Measurements from ENCODE around the gene ISG20. TPM values are rescaled to one million over a fixed set of nuclear protein-coding genes. Genes with fewer than 3 reads are reported as not detected.
"Not testable (repeated sequence)": the region's sequence is repeated elsewhere in the genome, so short reads cannot be mapped to it uniquely, and the experiment has no call there.

Gene ISG20
- total and polyA plus RNA-seq, 2 donors (not counting 3 experiments of a cell fraction or from before 2014, with no cell fraction given): 6.4 to 7.5 TPM

DNA sequence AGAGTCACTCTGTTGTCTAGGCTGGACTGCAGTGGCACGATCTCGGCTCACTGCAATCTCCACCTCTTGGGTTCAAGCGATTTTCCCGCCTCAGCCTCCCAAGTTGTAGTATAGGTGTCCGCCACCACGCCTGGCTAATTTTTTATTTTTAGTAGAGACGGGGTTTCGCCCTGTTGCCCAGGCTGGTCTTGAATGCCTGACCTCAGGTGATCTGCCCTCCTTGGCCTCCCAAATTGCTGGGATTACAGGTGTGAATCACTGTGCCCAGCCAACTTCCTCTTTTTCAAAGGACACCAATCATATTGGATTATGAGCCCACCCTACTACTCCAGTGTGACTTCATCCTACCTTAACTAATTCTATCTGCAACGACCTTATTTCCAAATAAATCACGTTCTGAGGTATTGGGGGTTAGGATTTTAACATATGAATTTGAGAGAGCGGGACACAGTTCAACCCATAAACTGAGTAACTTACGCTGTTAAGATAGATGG is 3.2 kb downstream of the ISG20 start:
- no peak overlapping the region for H3K27ac ChIP-seq (ENCODE audit: insufficient read depth, low read depth, low read length)
- H3K9me3 ChIP-seq (replicated peaks; ENCODE audit: control insufficient read depth, insufficient read depth, low read length): no peaks in the 10 kb centered on the region
- H3K36me3 ChIP-seq (ENCODE audit: control insufficient read depth in 2 of 2, extremely low read depth in 1 of 2, insufficient read depth in 2 of 2, low read length in 2 of 2): no peaks in the 10 kb centered on the region
- intact Hi-C loops (cut with micrococcal nuclease) (no loop called here), dilution Hi-C loops (cut with MboI; ENCODE audit: extremely low pct_ligation_motif_present, low sequenced_read_pairs) (no loop called here)
- no peak overlapping the region for H3K4me3 ChIP-seq (replicated peaks in 1 of 3; ENCODE audit: insufficient read depth in 1 of 3, low read depth in 1 of 3, low read length in 3 of 3)
- ChIA-PET CTCF (no interaction called here), POLR2A (no interaction called here)
- no peak overlapping the region for H2AFZ ChIP-seq (ENCODE audit: low read depth, low read length)
- H3K9me1 ChIP-seq (replicated peaks; ENCODE audit: control insufficient read depth, extremely low read depth, insufficient read depth, low read length): no peaks in the 10 kb centered on the region
- no peak overlapping the region for H3K9ac ChIP-seq (replicated peaks; ENCODE audit: extremely low read depth, insufficient read depth, low read length)
- FAIRE-seq: no peak
- no peaks in the 10 kb centered on the region for H4K20me1 ChIP-seq (replicated peaks; ENCODE audit: control insufficient read depth, extremely low read depth, insufficient read depth, low read length)
- TF ChIP-seq JUN (IDR thresholded peaks at IDR 0.05; ENCODE audit: borderline replicate concordance, insufficient read depth, insufficient read length, low read depth) (no peak), MYC (IDR thresholded peaks at IDR 0.05; ENCODE audit: low read depth, low read length) (no peak), EZH2 (IDR thresholded peaks at IDR 0.05; ENCODE audit: borderline replicate concordance, low read depth, low read length, severe bottlenecking) (no peak), GATA2 (IDR thresholded peaks at IDR 0.05; ENCODE audit: insufficient read depth, insufficient read length, low read depth, low read length) (no peak), POLR2AphosphoS5 (IDR thresholded peaks at IDR 0.05; ENCODE audit: insufficient read depth, low read depth, low read length) (no peak), FOS (IDR thresholded peaks at IDR 0.05; ENCODE audit: borderline replicate concordance, insufficient read depth, low read length) (no peak), POLR2A (IDR thresholded peaks at IDR 0.05; ENCODE audit: low read depth, low read length) (no peak)
- TF ChIP-seq, protein P1, sequence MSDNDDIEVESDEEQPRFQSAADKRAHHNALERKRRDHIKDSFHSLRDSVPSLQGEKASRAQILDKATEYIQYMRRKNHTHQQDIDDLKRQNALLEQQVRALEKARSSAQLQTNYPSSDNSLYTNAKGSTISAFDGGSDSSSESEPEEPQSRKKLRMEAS (IDR thresholded peaks at IDR 0.05; ENCODE audit: insufficient read depth, insufficient read length): no peak
- TF ChIP-seq, protein P2, sequence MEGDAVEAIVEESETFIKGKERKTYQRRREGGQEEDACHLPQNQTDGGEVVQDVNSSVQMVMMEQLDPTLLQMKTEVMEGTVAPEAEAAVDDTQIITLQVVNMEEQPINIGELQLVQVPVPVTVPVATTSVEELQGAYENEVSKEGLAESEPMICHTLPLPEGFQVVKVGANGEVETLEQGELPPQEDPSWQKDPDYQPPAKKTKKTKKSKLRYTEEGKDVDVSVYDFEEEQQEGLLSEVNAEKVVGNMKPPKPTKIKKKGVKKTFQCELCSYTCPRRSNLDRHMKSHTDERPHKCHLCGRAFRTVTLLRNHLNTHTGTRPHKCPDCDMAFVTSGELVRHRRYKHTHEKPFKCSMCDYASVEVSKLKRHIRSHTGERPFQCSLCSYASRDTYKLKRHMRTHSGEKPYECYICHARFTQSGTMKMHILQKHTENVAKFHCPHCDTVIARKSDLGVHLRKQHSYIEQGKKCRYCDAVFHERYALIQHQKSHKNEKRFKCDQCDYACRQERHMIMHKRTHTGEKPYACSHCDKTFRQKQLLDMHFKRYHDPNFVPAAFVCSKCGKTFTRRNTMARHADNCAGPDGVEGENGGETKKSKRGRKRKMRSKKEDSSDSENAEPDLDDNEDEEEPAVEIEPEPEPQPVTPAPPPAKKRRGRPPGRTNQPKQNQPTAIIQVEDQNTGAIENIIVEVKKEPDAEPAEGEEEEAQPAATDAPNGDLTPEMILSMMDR (IDR thresholded peaks at IDR 0.05; ENCODE audit: extremely low read depth in 1 of 2, insufficient read depth in 1 of 2, low read depth in 1 of 2, low read length in 2 of 2): no peak
- BruUV-seq (replicated peaks): no TSS peak
- no peak for DNase-seq (ENCODE audit: low read depth, low spot score)
- no peaks in the 10 kb centered on the region for H3K79me2 ChIP-seq (ENCODE audit: control insufficient read depth, insufficient read depth, low read length)
- peaks cover 21% of the 10 kb centered on the region for H3K4me1 ChIP-seq (ENCODE audit: control insufficient read depth, extremely low read depth, insufficient read depth, low read length)
- no peaks in the 10 kb centered on the region for H3K27me3 ChIP-seq (ENCODE audit: control insufficient read depth in 2 of 2, insufficient read depth in 2 of 2, low read length in 2 of 2)
- no peak overlapping the region for H3K4me2 ChIP-seq (ENCODE audit: insufficient read depth, low read length)

DNA sequence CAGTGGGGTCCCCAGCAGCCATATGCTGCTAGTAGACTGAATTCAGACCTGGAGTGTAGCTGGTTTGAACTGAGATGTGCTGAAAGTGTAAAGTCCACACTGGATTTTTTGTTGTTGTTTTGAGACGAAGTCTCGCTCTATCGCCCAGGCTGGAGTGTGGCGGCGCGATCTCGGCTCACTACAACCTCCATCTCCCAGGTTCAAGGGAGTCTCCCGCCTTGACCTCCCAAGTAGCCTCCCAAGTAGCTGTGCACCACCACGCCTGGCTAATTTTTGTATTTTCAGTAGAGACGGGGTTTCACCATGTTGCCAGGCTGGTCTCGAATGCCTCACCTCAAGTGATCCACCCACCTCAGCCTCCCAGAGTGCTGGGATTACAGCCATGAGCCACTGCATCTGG is 3.7 kb downstream of the ISG20 start:
- dilution Hi-C loops (cut with MboI; ENCODE audit: extremely low pct_ligation_motif_present, low sequenced_read_pairs); H3K4me2 ChIP-seq (ENCODE audit: insufficient read depth, low read length); CTCF ChIA-PET; H3K9me1 ChIP-seq (replicated peaks; ENCODE audit: control insufficient read depth, extremely low read depth, insufficient read depth, low read length); H3K9me3 ChIP-seq (replicated peaks; ENCODE audit: control insufficient read depth, insufficient read depth, low read length); intact Hi-C loops (cut with micrococcal nuclease); H2AFZ ChIP-seq (ENCODE audit: low read depth, low read length); H3K36me3 ChIP-seq (ENCODE audit: control insufficient read depth in 2 of 2, extremely low read depth in 1 of 2, insufficient read depth in 2 of 2, low read length in 2 of 2); POLR2A ChIA-PET; DNase-seq (ENCODE audit: low read depth, low spot score); FAIRE-seq; H4K20me1 ChIP-seq (replicated peaks; ENCODE audit: control insufficient read depth, extremely low read depth, insufficient read depth, low read length); H3K4me3 ChIP-seq (replicated peaks in 1 of 3; ENCODE audit: insufficient read depth in 1 of 3, low read depth in 1 of 3, low read length in 3 of 3); H3K79me2 ChIP-seq (ENCODE audit: control insufficient read depth, insufficient read depth, low read length); H3K9ac ChIP-seq (replicated peaks; ENCODE audit: extremely low read depth, insufficient read depth, low read length); H3K27me3 ChIP-seq (ENCODE audit: control insufficient read depth in 2 of 2, insufficient read depth in 2 of 2, low read length in 2 of 2); BruUV-seq (replicated peaks); H3K27ac ChIP-seq (ENCODE audit: insufficient read depth, low read depth, low read length): not testable (repeated sequence)
- H3K4me1 ChIP-seq (ENCODE audit: control insufficient read depth, extremely low read depth, insufficient read depth, low read length): peaks cover 22% of the 10 kb centered on the region

Measured in endothelial cell of umbilical vein (primary cell).